Measurements from ENCODE around the gene OVOL1. TPM values are rescaled to one million over a fixed set of nuclear protein-coding genes. Genes with fewer than 3 reads are reported as not detected.

OVOL1 gene
- total and polyA plus RNA-seq, 10 donors, result 0.03 to 0.47 (median 0.10) TPM; not detected in 6

DNA sequence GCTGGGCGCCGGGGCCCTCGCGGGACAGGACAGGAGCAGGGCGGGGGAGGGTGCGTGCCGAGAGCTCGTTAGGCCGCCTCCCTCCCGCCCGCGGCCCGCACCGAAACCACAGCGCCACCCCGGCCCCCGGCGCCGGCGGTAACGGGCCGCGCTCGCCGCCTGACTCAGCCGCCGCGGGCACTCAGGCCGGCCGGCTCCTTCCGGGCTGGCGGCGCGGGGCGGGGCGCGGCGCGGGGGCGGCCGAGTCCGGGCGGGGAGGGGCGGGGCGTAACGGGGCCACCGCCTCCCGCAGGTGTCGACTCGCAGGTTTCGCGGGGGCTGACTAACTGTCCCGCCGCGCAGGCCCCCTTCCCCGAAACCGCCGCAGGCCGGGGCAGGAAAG lies 6.1 kb upstream of the OVOL1 start, which contains the start of gene AP5B1:
Gene AP5B1, minus strand, starts transcription at position 207 of the 382 bp plus-strand sequence. CDS start 385 bp downstream, outside the sequence.
- no peaks in the 10 kb centered on the region for H3K9me3 ChIP-seq
- peak; percentile 94 for DNase-seq
- H3K4me1 ChIP-seq, result peaks cover 9 to 60% (median 41%) of the 10 kb centered on the region in 6 donors
- peak within 1 kb of the TSS; percentile 38 to 97 (median 90) for H3K27ac ChIP-seq
- peaks cover 0 to 11% (median 3%) of the 10 kb centered on the region in 7 donors for H3K27me3 ChIP-seq (replicated peaks in 1 of 7)
- WGBS, 5 donors, result 1 to 2% (median 1%) methylated on average over 18 to 59 of the region's 59 CpGs; no CpG with 5 or more reads in 1 of the 5 donors
- intact Hi-C loops (cut with DNase I; ENCODE audit: low total_unique reads), result no loop called here
- TF ChIP-seq POLR2A (IDR thresholded peaks at IDR 0.05) (peak in 1 of 3 donors; percentile 24), POLR2AphosphoS5 (IDR thresholded peaks at IDR 0.05) (peak; percentile 50 to 66 (median 55))
- TF ChIP-seq, protein P1, sequence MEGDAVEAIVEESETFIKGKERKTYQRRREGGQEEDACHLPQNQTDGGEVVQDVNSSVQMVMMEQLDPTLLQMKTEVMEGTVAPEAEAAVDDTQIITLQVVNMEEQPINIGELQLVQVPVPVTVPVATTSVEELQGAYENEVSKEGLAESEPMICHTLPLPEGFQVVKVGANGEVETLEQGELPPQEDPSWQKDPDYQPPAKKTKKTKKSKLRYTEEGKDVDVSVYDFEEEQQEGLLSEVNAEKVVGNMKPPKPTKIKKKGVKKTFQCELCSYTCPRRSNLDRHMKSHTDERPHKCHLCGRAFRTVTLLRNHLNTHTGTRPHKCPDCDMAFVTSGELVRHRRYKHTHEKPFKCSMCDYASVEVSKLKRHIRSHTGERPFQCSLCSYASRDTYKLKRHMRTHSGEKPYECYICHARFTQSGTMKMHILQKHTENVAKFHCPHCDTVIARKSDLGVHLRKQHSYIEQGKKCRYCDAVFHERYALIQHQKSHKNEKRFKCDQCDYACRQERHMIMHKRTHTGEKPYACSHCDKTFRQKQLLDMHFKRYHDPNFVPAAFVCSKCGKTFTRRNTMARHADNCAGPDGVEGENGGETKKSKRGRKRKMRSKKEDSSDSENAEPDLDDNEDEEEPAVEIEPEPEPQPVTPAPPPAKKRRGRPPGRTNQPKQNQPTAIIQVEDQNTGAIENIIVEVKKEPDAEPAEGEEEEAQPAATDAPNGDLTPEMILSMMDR (IDR thresholded peaks at IDR 0.05 in 8 of 11, conservative IDR thresholded peaks at IDR 0.05 in 3 of 11), result no peak
- peak within 1 kb of the TSS; percentile 60 to 99 (median 86) for H3K4me3 ChIP-seq
- peaks cover 0 to 35% (median 22%) of the 10 kb centered on the region in 6 donors for H3K36me3 ChIP-seq

DNA sequence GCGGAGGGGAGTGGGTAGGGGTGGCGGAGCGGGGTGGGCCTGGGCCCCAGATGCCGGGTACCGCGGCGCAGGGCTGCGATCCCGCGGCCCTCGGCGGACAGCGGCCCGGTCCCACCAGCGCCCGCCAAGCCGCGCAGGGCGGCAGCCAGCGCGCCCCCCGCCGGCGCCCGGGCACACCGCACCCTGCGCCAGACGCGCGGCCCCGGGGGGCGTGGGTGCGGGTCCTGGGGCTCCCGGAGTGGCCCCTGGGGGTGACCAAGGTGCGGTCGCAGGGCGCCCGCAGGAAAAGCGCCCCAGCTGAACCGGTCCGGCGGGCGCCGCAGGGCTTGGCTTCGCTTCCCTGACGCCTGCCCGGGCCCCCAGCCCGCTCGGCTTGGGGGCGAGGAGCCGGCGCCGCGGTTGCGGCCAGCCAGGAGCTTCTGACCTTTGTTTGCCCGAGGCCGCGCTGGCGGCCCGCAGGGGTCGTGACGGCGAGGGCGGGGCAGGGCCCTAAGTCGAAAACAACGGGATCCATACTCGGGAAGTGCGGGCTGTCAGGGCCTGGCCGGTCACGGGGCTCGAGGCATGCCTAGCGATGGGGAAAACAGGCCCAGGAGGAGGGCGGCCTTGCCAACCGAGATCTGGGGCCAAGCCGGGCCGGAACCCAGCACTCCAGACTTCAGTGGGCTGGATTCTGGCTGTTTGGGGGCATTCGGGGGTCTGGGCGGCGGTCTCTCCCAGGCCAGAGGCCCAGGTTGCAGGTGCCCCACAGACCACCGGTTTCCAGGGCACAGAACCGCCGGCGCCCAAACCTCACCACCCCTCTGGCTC lies 5.5 kb upstream of the OVOL1 start:
- Histone ChIP-seq H3K4me3 (peak overlapping the region; percentile 60 to 99 (median 86)), H3K36me3 (peaks cover 0 to 32% (median 22%) of the 10 kb centered on the region in 6 donors), H3K27ac (peak overlapping the region in 7 of 8 donors; percentile 51 to 97 (median 91)), H3K4me1 (peaks cover 12 to 62% (median 45%) of the 10 kb centered on the region in 6 donors), H3K9me3 (no peaks in the 10 kb centered on the region), H3K27me3 (replicated peaks in 1 of 7) (peaks cover 0 to 17% (median 9%) of the 10 kb centered on the region in 7 donors)
- intact Hi-C loops (cut with DNase I; ENCODE audit: low total_unique reads), result no loop called here
- WGBS, 5 donors, result 14 to 75% (median 24%) methylated on average over 10 to 83 of the region's 83 CpGs
- peak; percentile 84 for DNase-seq
- no peak for TF ChIP-seq POLR2A (IDR thresholded peaks at IDR 0.05)
- TF ChIP-seq, protein P1 (IDR thresholded peaks at IDR 0.05 in 8 of 11, conservative IDR thresholded peaks at IDR 0.05 in 3 of 11), result peak in 7 of 11 experiments; percentile 15 to 63 (median 55)

DNA sequence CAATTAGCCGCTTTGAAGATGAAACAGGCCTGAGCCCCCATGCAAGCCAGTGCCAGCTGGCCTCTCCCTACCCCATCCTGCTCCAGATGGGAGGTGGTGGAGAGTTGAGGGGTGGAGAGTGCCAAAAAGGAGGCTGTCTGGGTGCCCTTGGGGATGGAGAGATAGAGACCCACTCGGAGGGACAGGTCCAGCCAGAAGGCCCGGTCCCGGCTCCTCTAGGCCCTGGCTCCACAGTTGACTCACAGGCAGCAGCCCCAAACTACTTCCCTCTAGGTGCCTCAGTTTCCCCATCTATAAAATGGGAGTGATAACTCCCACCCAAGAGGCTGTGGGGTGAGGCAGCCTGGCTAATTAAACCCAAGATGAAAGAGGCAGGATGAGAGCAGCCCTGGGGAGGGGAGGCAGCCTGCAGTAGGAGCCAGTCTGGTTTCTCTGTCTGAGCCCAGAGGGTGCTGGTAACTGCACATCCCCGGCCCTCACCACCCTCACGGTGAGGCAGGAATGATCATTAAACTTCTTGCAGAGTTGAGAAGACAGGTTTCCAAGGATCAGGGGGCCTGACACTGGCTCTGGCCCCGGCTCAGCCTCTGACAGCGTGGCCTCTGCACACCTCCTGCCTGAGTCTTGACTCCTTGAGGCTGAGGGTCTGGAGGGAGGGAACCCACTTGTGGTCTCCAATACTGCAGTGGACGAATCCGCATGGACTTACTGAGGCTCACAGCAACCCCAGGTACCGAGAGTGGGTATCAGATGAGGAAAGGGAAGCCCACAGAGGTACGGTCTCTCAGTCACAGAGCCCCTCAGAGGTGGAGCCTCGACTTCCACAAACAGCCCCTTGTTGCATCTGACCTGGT lies 4.7 kb upstream of the OVOL1 start:
- H3K4me1 ChIP-seq, result peaks cover 15 to 62% (median 46%) of the 10 kb centered on the region in 6 donors
- WGBS, 5 donors, result 87 to 95% (median 93%) methylated on average over 13 of the region's 13 CpGs
- peak overlapping the region in 2 of 8 donors; percentile 87 to 97 for H3K4me3 ChIP-seq
- H3K27ac ChIP-seq, result peak overlapping the region in 2 of 8 donors; percentile 92 to 97
- DNase-seq, result peak; percentile 65
- H3K27me3 ChIP-seq (replicated peaks in 1 of 7), result peaks cover 0 to 26% (median 17%) of the 10 kb centered on the region in 7 donors
- peaks cover 0 to 24% (median 20%) of the 10 kb centered on the region in 6 donors for H3K36me3 ChIP-seq
- no peak for TF ChIP-seq POLR2A (IDR thresholded peaks at IDR 0.05)
- TF ChIP-seq POLR2AphosphoS5 (IDR thresholded peaks at IDR 0.05), result no peak
- TF ChIP-seq, protein P1 (IDR thresholded peaks at IDR 0.05 in 8 of 11, conservative IDR thresholded peaks at IDR 0.05 in 3 of 11), result no peak
- intact Hi-C loops (cut with DNase I; ENCODE audit: low total_unique reads), result no loop called here
- no peaks in the 10 kb centered on the region for H3K9me3 ChIP-seq
